Stimulated activated CD8-positive, alpha-beta memory T cell treated with anti-CD3 and anti-CD28 coated beads, Interleukin-4, amount 100 ng/mL, for 48 hours (primary cell): ENCODE measurements around the gene NEK1.

Experiments
- DNase-seq: peaks from one replicate; pipeline ENCODE4 v3.0.0-alpha.2; 2020

Gene NEK1, protein sequence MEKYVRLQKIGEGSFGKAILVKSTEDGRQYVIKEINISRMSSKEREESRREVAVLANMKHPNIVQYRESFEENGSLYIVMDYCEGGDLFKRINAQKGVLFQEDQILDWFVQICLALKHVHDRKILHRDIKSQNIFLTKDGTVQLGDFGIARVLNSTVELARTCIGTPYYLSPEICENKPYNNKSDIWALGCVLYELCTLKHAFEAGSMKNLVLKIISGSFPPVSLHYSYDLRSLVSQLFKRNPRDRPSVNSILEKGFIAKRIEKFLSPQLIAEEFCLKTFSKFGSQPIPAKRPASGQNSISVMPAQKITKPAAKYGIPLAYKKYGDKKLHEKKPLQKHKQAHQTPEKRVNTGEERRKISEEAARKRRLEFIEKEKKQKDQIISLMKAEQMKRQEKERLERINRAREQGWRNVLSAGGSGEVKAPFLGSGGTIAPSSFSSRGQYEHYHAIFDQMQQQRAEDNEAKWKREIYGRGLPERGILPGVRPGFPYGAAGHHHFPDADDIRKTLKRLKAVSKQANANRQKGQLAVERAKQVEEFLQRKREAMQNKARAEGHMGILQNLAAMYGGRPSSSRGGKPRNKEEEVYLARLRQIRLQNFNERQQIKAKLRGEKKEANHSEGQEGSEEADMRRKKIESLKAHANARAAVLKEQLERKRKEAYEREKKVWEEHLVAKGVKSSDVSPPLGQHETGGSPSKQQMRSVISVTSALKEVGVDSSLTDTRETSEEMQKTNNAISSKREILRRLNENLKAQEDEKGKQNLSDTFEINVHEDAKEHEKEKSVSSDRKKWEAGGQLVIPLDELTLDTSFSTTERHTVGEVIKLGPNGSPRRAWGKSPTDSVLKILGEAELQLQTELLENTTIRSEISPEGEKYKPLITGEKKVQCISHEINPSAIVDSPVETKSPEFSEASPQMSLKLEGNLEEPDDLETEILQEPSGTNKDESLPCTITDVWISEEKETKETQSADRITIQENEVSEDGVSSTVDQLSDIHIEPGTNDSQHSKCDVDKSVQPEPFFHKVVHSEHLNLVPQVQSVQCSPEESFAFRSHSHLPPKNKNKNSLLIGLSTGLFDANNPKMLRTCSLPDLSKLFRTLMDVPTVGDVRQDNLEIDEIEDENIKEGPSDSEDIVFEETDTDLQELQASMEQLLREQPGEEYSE (N-terminal part only)

DNA sequence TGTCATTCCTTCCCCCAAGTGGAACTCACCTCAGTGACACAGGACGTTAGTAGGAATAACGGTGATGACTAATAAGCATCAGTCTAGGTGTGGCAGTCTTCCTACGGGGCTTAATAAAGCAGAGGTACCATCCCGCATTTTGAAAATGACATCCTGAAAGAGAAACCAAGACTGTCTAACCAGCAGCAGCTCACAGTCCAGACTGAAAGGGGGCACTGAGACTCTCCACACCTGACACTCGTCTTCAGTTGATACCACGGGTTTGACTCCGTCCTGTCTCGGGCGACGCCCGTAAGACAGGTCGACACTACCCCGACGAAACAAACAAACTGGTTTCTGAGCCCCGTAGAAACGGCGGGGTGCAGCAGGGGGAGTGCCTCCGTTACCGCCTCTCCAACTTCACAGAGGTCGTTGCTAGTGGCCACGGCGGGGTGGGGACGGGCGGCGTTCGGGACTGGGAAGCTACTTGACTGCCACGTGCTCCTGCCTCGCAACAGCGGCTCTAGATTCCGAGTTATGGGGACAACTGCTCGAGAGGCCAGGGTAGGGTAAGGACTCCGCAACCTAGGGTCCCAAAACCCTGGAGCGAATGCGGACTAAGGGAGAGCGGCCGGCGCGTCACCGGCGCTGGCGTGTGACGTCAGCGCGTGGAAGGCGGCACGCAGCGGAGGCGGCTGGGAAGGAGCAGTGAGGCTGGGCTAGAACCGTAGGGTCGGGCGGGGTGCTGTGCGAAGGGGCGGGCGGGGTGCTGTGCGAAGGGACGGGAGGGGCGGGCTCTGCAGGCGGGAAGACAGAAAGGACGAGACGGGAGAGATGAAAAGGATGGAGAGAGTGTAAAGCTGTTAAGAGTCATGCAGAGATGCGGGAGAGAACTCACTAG, at the start of gene NEK1:
Gene NEK1 (minus strand): TSS at position 593 of the 880 bp plus-strand sequence. CDS start 9,953 bp downstream, outside the sequence.
- DNase-seq, result peak; percentile 90

DNA sequence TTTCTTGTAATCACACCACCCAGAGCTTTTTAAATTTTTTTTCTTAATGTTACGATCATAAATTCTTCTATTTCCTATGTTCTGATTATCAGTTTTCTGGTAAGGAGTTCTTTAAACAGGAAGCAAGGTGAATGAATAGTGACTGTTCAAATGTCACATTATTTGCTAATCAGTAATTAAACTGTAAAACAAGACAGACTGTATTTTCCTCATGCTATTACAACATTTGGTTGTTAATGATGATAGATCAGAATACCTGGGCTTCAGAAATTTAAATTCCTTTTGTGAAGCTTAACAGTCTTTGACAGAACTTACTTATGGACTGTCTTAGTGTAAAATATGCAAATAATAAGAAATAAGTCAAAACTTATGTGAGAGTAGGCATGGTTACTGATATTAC, 49.4 kb upstream of the NEK1 start:
- no peak for DNase-seq

DNA sequence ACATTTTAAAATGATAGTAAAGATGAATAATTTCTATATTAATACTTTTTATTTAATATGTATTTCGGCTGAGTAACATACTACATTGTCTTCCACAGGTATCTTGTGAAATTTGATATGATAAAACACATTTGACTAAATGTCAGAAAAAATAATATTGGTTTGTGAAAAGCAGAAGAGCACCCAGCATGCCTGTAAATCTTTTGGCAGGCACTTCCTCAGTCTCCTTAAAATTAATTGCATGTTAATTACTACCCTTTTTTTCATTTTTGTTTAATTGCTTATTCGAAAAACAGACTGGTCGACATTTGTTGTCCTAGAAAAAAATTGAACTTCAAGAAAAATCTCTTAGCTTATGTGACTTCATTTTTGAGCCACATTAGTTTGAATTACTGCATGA, 48.5 kb upstream of the NEK1 start:
- no peak for DNase-seq

DNA sequence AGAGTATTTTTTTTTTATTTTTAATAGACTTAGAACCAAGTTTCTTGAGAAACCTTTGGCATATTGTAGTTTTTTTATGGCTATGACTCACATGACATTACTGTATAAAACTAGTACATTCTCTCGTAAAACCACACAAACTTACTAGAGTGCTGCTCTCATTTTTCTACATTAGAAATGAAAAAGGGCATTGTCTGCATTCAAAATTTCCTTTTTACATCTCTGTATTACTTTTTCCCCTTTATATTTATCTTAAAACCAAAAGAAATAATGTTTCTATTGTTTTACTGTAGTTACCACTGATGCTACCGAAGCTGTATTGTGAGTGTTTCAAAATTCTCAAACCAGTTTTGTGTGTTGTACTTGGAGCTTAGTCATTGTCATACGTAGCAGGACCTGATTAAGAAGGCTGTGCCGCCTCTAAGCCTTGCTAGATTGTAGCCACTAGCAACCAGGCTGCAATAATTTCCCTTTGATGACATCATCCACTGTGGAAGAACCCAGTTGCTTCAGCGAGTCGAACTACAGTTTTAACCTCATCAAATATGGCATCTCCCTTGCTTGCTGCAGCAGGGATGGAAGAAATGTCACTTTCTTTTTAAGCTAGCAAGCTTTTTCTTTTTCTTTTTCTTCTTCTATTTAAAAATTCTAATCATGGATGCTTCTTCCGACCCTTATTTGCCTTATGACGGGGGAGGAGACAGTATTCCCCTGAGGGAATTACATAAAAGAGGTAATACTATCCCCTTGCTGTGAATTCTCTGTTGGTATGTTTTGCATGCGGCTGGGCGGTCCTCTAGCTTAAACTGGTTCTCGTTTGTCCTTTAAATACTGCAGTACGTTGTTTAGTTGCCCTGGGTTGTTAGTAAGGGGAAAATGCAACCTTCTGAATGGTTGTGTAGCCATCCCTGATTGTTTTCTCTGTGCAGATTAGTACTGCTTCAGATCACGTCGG, 47.6 kb upstream of the NEK1 start:
- peak; percentile 68 for DNase-seq

DNA sequence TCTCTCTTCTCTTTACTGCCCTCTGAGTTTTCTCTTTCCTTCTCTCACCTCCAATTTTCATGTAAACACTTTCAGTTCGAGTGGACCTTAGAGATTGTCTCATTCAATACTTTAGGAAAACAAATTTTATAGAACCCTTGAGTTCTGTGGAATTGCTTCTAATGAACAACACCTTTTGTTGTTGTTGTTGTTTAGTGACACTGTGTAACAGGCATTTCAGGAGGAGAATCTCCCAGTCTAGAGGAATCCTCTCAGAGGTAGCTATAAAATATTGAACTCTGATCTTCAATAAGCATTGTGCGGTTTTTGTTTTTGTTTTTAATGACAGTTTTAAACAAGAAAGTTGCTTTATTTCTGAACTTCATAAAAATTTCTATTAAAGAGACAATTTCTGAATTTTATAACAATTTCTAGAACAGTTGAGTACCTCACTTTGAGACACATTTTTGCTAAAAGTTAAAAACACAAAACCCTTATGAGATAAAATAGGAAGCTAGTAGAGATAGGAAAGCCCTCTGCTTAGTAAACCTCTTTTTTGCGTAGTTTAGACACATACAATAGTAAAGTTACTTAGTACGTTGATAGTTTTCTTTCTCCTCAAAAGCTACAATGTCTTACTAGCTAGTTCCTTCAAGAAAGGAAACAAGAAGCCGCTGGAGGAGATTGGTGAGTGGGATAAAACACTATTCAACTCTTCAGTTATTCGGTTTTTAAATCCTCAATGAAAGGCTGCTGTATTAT, 46.8 kb upstream of the NEK1 start:
- no peak for DNase-seq

DNA sequence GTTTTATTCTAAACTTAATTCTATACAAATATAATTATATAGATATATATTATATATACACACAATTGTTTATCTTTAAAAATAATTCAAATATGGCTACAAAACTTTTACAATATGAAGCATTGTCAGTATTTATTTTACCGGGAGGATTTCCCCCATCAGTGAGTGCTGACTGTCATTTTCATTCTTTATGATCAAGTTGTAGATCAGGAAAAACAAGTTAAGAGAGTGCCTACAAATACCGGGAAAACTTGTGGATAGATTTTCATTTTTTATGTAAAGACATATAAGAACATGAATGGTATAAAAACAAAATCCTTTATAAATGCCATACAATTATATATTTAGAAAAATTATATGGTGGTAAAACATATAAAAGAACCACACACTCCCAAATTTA, 45.8 kb upstream of the NEK1 start:
- DNase-seq, result no peak

DNA sequence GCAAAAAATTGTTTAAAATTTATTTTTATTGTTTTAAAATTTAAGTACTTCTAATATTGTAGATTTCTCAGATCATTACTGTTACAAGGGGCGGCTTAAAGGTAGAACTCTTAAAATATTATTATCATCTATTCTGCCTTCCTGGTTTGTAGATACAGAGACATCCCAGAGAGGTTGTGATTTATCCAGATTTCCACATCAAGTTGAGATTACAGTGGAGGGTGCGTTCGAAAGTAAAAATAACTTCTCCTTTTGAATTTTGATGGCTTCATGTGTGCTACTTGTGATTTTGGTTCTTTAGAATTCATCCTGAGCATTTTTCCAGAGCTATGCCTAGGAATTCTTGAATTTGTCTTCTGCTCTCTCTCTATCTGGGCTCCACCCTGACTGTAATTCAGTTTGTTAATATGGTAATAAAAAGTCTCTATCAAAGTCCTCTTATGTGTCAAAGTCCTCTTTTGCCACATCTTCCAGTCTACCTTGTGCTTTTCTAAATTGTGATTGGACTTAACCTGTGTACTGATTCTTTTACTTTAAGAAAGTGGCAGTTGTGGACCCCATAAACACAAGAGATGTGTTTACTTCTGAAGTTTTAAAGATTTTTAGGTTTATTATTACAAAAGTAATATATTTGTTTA, 45.2 kb upstream of the NEK1 start:
- no peak for DNase-seq

DNA sequence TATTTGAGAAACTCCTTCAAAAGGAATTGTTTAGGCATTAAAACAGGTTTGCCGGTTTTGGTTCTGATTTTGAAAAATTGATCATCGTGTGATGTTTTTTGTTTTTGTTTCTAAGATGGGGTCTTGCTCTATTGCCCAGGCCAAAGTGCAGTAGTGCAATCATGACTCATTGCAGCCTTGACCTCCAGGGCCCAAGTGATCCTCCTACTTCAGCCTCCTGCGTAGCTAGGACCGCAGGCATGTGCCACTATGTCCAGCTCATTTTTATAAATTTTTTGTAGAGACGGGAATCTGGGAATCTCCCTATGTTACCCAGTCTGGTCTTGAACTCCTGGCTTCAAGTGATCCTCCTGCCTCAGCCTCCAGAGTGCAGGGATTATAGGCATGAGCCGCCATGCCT, 43.0 kb upstream of the NEK1 start:
- DNase-seq, result no peak

DNA sequence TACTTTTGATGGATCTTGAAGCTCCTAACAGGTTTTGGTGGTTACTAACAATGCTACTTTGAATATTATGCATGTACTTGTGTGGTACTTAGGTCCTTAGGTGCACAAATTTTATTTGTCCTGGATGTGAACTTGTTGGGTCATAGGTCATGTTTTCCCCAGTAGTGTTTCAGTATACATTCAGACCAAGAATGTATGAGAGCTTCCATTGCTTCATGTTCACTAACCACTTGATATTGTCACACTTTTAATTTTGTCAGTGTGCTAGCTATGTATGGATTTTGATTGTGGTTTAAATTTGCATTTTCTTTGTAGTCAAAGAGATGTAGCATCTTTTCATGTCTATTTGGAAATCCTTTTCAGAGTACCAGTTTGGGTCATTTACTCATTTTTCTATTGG, 40.2 kb upstream of the NEK1 start:
- no peak for DNase-seq

DNA sequence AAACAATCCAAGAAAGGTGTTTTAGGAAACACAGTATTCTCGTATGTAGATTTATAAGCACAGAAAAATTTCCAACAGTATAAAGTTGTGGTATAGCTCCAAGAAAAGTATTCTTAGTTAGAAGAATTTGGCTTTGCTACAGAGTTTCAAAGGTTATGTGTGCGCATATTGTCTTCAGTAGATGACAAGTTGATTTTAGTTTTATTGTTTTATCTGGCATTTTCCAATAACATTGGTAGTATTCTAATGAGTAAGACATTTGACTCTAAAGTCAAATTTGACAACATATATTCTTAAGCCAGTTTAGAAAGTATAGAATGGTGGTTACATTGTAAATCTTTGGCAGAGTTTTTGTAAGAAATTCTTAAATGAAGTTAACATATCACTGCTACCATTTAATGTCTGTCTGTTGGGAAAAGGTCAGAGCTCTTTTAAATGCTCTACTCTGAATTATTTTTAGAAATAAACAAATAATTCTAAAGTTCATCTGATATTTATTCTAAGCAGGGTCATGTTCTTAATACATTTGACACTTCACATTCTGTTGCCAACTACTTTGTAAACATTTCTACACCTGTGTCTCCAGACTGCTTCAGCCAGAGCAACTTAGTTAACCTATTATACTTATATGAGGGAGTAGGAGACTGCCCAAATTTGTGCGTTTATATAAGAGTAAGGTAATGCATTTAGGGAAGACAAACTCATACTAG, 38.0 kb upstream of the NEK1 start:
- DNase-seq, result no peak

DNA sequence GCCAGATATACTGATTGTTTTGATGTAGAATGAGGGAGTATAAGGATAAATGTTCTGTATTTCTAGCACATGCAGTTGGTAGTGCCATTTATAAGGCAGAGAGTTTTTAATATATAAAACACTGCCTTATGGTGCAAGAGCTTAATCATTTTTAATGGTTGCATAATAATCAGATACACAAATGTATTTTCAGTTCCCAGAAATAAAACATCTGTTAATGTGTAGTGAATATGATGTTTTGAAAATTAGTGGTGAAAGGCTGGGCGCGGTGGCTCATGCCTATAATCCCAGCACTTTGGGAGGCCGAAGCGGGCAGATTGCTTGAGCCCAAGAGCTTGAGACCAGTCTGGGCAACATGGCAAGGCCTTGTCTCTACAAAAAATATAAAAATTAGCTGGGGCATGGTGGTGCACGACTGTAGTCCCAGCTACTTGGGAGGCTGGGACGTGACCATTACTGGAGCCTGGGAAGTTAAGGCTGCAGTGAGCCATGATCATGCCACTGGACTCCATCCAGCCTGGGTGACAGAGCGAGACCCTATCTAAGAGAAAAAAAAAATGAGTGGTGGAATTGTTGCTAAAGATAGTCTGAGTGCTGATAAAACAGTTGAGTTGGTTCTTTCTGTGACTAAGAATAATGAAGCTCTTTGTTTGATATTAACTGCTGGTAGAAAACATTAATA, 37.3 kb upstream of the NEK1 start:
- no peak for DNase-seq

DNA sequence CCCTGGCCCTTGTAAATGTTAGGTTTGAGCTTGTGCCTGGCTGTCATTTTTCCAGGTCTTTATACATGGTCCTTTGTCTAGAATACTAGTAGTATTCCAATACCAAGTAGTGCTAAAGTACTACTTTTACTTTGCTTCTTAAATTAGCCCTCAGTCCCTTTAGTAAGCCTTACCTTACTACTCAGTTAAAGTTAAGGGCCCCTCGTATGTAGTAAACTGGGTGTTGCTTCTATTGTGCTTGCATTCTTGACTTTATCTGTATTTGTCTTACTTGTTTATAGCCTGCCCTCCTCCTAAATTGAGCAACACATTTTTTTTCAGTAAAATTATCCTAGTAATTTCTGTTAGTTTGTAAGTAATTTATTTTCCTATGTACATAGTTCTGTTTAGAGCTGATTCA, 33.2 kb upstream of the NEK1 start:
- DNase-seq, result no peak

DNA sequence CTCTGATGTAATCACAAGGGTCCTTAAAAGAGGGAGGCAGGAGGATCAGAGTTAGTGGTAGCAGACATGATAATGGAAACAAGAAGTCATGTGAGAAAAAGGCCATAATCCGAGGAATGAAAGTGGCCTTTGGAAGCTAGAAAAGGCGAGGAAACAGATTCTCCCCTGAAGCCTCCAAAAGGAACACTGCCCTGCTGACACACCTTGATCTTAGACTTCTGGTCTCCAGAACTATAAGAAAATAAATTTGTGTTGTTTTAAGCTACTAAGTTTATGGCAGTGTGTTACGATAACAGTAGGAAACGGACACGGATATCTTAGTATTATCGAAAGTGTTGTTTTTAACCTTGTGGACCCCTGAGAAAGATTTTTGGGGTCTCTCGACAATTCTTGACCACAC, 32.4 kb upstream of the NEK1 start:
- DNase-seq, result no peak

DNA sequence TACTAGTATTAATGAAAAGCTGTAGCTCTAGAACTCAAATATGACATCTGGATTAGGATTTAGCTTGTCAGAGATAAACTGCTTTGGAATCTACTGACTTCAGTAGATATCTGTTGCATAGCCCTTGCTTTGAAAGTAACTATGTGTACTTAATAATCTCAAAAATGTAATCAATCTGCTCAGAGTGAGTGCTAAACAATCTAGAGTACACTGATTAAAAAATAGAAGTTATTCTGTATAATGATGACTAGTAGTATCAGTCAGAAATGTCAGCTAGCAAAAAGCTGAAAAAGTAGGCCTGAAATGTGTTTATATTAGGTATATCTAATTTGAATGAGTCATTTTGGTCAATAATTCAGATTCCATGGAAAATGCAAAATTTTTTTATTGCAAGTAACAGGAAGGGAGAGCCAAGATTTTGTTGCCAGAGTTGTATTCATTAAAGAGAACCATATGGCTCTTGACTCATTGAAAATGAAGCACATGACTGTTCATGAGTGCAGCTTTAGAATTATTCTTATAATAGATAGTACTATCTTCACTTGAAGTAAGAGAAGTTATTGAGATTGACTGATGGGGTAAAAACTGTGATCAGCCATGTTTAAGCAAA, 28.0 kb upstream of the NEK1 start:
- DNase-seq, result no peak

DNA sequence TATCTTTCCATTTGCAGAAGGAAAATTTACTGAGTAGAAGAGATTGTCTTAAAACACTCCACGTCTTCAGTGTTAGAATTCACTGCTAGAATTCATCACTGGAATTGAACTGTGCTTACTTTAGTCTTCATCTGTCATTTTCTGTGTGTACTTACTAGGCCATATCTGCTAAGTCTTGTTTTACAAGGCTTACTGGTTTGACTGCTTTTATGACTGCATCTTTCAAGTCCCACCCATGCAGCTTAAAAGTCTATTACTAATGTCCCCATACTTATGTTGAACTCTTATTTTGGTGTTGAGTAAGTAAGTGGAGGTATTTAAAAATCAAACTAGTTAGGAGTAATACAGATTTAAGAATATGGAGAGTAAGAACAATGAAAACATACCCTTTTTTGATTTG, 22.6 kb upstream of the NEK1 start:
- no peak for DNase-seq

DNA sequence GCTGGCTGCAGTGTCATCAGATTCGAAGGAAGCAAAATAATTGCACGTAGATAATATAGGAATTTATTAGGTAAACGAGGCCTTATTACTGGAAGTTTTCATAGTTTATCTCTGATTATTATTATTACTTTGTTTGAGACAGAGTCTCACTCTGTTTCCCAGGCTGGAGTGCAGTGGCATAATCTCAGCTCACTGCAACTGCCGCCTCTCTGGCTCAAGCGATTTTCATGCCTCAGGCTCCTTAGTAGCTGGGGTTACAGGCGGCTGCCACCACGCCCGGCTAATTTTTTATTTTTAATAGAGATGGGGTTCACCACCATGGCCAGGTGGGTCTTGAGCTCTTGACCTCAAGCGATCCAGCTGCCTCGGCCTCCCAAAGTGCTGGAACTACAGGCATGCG, 20.5 kb upstream of the NEK1 start:
- no peak for DNase-seq

DNA sequence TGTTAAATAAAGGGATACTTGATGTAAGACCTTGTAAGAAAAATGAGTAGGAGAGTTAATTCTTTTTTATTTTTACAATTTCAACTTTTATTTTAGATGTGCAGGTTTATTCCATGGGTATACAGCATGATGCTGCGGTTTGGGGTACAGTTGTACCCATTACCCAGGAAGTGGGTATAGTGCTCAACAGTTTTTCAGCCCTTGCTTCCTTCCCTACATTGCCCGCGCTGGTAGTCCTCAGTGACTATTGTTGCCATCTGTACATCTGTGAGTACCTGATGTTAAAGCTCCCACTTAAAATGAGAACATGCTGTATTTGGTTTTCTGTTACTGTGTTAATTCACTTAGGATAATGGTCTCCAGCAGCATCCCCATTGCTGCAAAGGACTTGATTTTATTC, 17.7 kb upstream of the NEK1 start:
- DNase-seq, result no peak

DNA sequence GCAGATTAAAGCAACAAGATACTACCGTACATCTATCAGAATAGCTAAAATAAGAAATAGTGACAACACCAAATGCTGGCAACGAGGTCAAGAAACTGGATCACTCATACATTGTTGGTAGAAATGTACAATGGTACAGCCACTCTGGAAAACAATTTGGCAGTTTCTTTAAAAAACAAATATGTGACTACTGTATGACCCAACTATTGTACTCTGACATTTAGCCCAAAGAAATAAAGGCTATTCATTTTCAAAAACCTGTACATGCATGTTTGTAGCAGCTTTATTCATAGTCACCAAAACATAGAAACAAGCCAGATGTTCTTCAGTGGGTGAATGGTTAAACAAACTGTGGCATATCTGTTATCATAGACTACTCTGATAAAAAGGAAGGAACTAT, 16.2 kb upstream of the NEK1 start:
- DNase-seq, result no peak
